Measurements from ENCODE around the gene PTPN9.
"Not testable (repeated sequence)": the region's sequence is repeated elsewhere in the genome, so short reads cannot be mapped to it uniquely, and the experiment has no call there.

PTPN9 gene

GRCh38 chr15:75508840-75509532, 70.1 kb downstream of the PTPN9 start:
- no peak for DNase-seq (ENCODE audit: extremely low read depth, low read depth)
- peak; percentile 65 for TF ChIP-seq CTCF (IDR thresholded peaks at IDR 0.05; ENCODE audit: low read depth, low read length)

GRCh38 chr15:75502360-75502759, 76.8 kb downstream of the PTPN9 start:
- no peak for DNase-seq (ENCODE audit: extremely low read depth, low read depth)

GRCh38 chr15:75493732-75494131, 85.4 kb downstream of the PTPN9 start:
- TF ChIP-seq CTCF (IDR thresholded peaks at IDR 0.05; ENCODE audit: low read depth, low read length): no peak
- DNase-seq (ENCODE audit: extremely low read depth, low read depth): no peak

More at GRCh38 chr15:75502360-75502759, 76.8 kb downstream of the PTPN9 start:
- TF ChIP-seq CTCF (IDR thresholded peaks at IDR 0.05; ENCODE audit: low read depth, low read length): no peak

GRCh38 chr15:75483961-75484360, 95.2 kb downstream of the PTPN9 start:
- DNase-seq (ENCODE audit: extremely low read depth, low read depth): no peak
- TF ChIP-seq CTCF (IDR thresholded peaks at IDR 0.05; ENCODE audit: low read depth, low read length): no peak

- not testable (repeated sequence) for DNase-seq (ENCODE audit: extremely low read depth, low read depth)
These were observed 95.6 kb downstream of the PTPN9 start for GRCh38 chr15:75483556-75483955.

- no peak for DNase-seq (ENCODE audit: extremely low read depth, low read depth)
- no peak for TF ChIP-seq CTCF (IDR thresholded peaks at IDR 0.05; ENCODE audit: low read depth, low read length)
These were observed 96.0 kb downstream of the PTPN9 start for GRCh38 chr15:75483106-75483505.

- not testable (repeated sequence) for DNase-seq (ENCODE audit: extremely low read depth, low read depth)
These were observed 98.7 kb downstream of the PTPN9 start for GRCh38 chr15:75480463-75480862.

- no peak for DNase-seq (ENCODE audit: extremely low read depth, low read depth)
- no peak for TF ChIP-seq CTCF (IDR thresholded peaks at IDR 0.05; ENCODE audit: low read depth, low read length)
These were observed 99.4 kb downstream of the PTPN9 start for GRCh38 chr15:75479670-75480069.

- DNase-seq (ENCODE audit: extremely low read depth, low read depth): not testable (repeated sequence)
These were observed 102.0 kb downstream of the PTPN9 start for GRCh38 chr15:75477094-75477493.

Data from AG09319 (cell line).